ENCODE data around the gene U2AF1.
"Not testable (repeated sequence)": the region's sequence is repeated elsewhere in the genome, so short reads cannot be mapped to it uniquely, and the experiment has no call there.

Gene U2AF1

GRCh38 chr21:43076643-43077042 lies 30.7 kb downstream of the U2AF1 start:
- not testable (repeated sequence) for DNase-seq (ENCODE audit: low read depth)

DNA sequence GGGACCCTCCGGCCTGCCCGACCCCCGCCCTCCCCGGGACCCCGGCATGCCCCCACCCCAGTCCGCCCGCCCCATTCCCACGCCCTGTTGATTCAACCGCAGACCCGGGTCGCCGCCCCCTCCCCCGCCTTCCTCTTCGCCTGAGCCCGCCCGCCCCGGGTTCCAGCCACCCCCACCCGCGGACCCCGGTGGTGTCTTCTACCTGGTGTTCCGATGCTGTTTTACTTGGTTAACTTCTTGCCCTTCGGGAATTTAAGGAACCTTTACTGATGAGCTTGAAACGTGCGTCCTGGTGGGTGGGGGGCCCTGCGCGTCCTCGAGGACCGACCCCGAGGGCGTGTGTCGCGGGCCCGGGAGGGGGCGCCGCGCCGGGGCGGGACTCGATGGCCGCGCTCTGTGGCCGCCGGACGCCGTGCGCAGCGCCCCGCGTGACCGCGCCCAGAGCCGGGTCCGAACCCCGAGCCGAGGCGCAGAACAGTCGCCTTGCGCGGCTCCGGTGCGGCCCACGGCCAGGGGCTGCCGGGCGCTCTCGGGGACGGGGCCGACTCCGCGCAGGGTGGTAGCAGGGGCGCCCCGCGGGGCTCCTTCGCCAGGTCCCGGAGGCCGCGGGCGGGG lies 31.2 kb downstream of the U2AF1 start:
- DNase-seq (ENCODE audit: low read depth): not testable (repeated sequence)

DNA sequence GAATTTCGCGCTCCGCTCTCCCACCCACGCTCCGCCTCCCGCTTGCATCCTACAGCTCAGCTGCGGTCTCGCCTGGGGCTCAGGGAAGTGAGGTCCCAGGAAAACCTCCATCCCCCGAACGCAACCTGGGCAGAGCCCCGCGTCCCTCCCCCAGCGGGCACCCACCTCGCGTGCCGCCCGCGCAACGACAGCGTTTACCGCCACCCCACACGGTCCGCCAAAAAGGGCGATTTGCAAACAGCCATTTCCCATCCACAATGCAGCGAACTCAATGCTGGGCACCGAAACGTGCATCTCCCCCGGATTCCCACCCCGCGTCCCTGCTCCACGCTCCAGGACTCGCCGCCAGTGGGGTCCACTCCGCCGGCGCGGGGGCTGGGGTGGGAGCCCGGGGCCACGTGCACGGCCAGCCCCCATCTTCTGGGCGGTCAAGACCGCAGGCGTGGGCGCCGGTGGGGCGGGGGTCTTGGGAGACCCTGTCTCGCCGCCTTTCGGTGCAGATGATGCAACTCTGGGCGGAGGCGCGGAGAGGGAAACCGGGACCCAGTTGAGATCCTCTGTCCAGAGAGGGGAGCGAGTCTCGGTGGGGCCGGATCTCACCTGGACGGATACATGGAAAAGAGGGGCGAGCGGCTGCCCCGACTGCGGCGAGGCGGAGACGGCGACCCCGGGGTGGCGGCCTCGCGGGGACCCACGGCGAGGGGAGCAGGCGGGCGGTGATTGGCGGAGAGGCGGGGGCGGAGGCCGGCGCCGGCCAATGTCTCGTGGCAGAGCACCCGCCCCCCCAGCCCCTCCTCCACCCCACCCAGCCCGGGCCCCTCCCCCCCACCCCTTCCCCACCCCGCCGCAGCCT lies 32.0 kb downstream of the U2AF1 start, which contains the start of gene CBS:
Gene CBS, minus strand, starts transcription at position 666 of the 853 bp plus-strand sequence. CDS start 3,642 bp downstream, outside the sequence.
- DNase-seq (ENCODE audit: low read depth): not testable (repeated sequence)

DNA sequence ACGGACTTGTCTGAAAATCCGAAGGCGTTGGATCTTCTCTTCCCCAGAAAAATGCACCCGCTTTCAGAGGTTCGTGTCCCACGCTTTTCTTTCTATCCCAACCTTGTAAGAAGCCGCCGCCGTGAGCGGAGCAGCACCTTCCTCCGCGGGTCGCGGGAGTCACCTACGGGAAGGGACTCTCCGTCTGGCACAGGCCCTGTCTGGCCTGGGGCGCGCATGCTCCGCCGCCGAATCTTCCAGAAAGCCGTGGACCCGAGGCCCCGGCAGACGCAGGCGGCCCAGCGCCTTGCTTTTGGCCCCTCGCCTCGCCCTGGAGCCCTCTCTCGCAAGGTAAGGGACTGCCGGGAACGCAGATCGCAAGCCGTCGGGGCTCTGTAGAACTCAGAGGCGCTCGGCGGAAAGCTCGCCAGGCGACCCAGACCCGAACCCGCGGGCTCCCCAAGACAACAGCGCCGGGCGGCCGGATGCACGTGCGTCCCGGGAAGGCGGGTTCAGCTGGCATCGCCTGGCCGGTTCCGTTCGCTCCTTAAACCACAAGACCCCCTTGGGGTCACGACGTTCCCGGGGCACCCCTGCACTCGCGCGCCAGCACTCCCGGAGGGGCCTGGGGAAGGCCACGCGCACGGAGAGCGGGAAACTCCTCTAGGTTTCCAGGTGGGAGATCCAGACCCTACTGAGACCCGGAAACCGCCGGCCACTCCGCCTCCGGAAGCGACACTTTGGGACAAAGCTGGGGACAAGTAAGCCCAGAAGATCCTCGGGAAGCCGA lies 32.8 kb downstream of the U2AF1 start:
- DNase-seq (ENCODE audit: low read depth): not testable (repeated sequence)

DNA sequence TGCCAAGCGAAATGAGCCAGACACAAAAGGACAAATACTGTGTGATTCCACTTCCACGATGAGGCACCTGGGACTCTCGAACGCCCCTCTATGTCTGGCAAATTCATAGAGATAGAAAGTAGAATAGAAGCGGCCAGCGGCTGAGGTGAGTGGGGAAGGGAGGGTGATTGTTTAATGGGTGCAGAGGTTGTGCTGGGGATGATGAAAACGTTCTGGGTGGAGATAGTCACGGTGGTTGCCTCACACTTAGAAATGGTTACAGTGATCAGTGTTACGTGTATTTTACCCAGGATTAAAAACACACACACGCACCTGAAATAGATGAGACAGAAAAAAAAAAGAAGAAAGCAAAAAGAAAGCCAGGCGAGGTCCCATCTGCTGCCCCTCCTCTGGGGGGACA lies 34.6 kb downstream of the U2AF1 start:
- DNase-seq (ENCODE audit: low read depth): not testable (repeated sequence)

- DNase-seq (ENCODE audit: low read depth): not testable (repeated sequence)
Measured at GRCh38 chr21:43069682-43070081, 37.7 kb downstream of the U2AF1 start.

DNA sequence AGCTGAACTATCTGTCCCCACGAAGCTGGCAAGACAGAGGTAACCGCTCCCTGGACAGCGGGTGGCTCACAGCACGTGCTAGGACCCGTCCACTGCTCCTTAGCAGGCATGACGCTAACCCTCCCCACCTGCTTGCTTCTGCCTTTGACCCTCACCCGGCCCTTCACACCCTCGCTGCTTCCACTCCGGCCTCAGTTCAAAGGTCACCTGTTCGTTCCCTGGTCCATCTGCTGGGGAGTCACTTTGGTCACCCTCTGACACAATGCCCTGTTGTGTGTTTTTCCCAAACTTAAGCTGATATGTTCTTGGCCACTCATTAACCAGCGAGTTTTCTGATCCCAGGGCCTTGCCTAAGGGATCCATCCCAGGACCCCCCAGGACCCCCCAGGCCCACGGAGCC lies 39.3 kb downstream of the U2AF1 start:
- DNase-seq (ENCODE audit: low read depth): not testable (repeated sequence)

GRCh38 chr21:43066690-43067089 lies 40.7 kb downstream of the U2AF1 start:
- DNase-seq (ENCODE audit: low read depth): not testable (repeated sequence)

GRCh38 chr21:43065991-43066390 lies 41.4 kb downstream of the U2AF1 start:
- not testable (repeated sequence) for DNase-seq (ENCODE audit: low read depth)

DNA sequence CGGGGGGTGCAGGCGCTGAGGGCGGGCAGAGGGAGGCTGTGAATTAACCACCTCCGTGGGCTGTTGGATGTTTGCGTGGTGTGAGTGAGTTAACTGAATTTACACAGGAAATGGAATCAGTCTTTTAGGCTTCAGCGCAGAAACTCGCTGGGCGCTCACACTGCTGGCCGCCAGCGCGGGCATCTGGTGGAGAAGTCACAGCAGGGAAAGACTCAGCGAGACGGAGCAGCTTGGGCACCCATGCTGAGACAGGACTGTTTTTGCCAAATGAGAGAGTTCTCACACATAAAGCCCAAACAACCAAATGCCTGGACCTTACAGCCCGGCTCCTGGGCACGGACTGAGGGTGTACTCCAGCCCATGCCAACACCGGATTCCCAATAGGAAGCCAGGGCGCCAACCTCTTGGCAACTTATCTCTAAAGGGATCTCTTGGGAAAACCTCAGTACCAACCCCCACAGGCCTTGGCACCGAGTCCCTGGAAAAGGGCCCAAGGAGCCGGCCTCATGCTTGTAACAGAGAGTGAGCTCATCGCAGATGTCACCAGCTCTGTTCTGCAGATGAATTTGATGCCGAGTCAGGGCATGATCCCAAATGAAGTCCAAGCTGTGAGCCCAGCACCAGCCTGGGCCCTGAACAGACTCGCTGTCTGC lies 43.0 kb downstream of the U2AF1 start:
- DNase-seq (ENCODE audit: low read depth): not testable (repeated sequence)

- not testable (repeated sequence) for DNase-seq (ENCODE audit: low read depth)
Measured at GRCh38 chr21:43062955-43063664, 44.3 kb downstream of the U2AF1 start.

GRCh38 chr21:43053112-43053511 lies 54.3 kb downstream of the U2AF1 start:
- DNase-seq (ENCODE audit: low read depth): not testable (repeated sequence)

GRCh38 chr21:43045876-43046821 lies 61.2 kb downstream of the U2AF1 start:
- DNase-seq (ENCODE audit: low read depth): not testable (repeated sequence)

GRCh38 chr21:43045165-43045875 lies 62.0 kb downstream of the U2AF1 start:
- not testable (repeated sequence) for DNase-seq (ENCODE audit: low read depth)

DNA sequence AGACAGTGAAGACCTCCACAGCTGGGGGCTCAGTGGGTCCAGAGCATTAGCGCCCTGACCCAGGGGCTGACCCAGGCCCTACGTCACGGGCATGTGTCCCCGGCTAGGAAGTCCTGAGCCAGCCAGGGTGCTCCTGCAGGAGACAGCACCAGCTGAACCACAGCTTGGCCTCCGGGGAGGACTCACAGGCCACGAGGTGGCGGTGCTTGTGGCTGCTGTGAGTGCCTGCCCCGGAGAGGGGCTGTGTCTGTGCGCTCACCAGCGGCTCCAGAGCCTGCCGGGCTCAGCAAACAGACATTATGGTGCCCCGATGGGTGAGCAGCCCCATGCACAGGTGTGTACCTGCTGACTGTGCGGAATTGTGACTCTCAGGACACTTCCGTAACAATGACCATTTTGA lies 62.8 kb downstream of the U2AF1 start:
- not testable (repeated sequence) for DNase-seq (ENCODE audit: low read depth)

GRCh38 chr21:43043291-43043690 lies 64.1 kb downstream of the U2AF1 start:
- DNase-seq (ENCODE audit: low read depth): not testable (repeated sequence)
